ENCODE results near the gene DHRSX.
"Not testable (repeated sequence)": the region's sequence is repeated elsewhere in the genome, so short reads cannot be mapped to it uniquely, and the experiment has no call there.

The DHRSX gene

DNA sequence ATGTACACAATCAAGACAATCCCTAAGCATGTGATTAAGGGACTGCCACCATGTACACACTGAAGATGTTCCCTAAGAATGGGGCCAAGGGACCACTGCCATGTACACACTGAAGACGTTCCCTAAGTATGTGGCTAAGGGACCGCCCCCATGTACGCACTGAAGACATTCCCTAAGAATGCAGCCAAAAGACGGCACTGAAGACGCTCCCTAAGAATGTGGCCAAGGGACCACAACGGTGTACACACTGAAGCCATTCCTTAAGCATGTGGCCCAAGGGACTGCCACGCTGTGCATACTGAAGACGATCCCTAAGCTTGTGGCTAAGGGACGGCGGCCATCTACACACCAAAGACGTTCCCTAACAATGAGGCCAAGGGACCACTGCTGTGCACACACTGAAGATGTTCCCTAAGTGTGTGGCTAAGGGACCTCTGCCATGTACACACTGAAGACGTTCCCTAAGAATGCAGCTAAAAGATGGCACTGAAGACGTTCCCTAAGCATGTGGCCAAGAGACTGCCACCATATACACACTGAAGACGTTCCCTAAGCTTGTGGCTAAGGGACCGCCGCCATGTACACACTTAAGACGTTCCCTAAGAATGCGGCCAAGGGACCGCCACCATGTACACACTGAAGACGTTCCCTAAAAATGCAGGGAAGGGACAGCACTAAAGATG, 26.4 kb downstream of the DHRSX start:
- no peak for DNase-seq

DNA sequence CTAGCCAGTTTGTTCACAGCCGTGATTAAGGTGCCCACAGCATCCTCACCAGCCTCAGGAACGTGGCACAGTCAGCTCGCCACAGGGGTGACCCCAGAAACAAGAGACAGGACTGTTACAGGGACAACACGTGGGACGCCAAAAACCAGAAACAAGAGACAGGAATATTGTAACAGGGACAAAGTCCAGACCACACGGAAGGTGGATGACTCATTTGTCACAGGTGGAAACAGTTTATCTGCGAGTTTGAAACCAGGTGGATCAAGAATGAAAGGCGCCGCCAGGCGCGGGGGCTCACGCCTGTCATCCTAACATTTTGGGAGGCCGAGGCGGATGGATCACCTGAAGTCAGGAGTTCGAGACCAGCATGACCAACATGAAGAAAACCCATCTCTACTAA, 27.7 kb downstream of the DHRSX start:
- not testable (repeated sequence) for DNase-seq

DNA sequence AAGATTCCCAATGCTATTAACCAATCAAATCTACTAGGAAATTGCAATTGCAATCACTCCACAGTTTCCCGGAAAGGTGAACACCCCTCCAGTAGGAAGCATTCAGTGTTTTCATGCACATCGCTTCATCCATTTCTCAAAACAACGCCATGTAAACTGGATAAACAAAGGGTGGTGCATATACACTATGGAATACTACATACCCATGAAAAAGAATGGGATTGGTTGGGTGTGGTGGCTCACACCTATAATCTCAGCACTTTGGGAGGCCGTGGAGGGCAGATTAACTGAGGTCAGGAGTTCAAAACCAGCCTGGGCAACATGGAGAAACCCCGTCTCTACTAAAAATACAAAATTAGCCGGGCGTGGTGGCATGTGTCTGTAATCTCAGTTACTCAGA, 29.1 kb downstream of the DHRSX start:
- DNase-seq = no peak

DNA sequence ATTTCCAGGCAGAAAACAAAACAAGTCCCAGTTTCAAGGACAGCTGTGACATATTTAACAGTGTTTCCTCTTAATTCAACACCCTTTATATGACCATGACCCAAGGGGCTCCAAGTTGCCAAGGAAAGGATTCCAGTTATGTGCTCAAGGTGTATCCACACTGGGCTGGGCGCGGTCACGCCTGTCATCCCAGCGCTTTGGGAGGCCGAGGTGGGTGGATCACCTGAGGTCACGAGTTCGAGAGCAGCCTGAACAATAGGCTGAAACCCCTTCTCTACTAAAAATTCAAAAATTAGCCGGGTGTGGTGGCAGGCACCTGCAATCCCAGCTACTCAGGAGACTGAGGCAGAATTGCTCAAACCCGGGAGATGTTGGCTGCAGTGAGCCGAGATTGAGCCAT, 29.6 kb downstream of the DHRSX start:
- DNase-seq = not testable (repeated sequence)

DNA sequence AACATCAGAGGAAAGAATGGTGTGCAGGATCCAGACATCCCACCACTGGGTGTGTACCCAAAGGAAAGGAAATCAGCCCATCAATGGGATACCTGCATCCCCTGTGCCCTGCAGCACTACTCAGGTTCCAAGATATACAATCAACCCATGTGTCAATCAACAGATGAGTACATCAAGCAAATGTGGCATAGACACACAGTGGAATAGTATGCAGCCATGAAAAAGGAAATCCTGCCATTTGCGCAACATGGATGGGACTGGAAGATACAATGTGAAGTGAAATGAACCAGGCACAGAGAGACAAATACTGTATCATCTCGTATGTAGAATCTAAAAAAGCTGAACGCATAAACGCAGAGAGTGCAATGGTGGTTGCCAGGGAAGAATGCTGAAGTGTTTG, 30.9 kb downstream of the DHRSX start:
- not testable (repeated sequence) for DNase-seq

DNA sequence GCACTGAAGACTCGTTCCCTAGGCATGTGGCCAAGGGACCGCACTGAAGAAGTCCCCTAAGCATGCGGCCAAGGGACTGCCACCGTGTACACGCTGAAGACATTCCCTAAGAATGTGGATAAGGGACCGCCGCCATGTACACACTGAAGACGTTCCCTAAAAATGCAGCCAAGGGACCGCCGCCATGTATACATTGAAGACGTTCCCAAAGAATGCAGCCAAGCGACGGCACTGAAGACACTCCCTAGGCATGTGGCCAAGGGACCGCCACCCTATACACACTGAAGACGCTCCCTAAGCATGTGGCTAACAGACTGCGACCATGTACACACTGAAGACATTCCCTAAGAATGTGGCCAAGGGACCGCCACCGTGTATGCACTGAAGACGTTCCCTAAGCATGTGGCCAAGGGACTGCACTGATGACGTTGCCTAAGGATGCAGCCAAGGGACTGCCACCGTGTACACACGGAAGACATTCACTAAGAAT, 31.5 kb downstream of the DHRSX start:
- DNase-seq = no peak

DNA sequence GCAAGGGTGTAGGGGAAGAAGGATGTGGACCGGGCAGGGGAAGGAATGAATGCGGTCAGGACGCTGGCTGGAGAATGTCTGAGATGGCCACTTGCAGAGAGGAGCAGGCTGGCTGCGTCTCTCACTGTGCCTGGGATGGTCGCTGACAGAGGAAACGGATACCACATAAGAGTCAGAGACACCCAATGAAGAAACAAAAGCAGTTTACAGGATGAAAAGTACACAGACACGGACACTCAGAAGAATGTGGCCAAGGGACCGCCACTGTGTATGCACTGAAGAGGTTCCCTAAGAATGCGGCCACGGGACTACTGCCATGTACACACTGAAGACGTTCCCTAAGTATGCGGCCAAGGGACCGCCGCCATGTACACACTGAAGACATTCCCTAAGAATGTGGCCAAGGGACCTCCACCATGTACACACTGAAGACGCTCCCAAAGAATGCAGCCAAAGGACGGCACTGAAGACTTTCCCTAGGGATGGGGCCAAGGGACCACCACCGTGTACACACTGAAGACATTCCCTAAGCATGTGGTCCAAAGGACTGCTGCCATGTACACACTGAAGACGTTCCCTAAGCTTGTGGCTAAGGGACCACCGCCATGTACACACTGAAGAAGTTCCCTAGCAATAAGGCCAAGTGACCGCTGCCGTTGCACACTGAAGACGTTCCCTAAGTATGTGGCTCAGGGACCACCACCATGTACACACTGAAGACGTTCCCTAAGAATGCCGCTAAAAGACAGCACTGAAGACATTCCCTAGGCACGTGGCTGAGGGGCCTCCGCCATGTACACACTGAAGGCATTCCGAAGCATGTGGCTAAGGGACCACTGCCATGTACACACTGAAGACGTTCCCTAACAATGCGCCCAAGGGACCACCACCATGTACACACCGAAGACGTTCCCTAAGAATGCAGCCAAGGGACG, 32.2 kb downstream of the DHRSX start:
- no peak for DNase-seq

DNA sequence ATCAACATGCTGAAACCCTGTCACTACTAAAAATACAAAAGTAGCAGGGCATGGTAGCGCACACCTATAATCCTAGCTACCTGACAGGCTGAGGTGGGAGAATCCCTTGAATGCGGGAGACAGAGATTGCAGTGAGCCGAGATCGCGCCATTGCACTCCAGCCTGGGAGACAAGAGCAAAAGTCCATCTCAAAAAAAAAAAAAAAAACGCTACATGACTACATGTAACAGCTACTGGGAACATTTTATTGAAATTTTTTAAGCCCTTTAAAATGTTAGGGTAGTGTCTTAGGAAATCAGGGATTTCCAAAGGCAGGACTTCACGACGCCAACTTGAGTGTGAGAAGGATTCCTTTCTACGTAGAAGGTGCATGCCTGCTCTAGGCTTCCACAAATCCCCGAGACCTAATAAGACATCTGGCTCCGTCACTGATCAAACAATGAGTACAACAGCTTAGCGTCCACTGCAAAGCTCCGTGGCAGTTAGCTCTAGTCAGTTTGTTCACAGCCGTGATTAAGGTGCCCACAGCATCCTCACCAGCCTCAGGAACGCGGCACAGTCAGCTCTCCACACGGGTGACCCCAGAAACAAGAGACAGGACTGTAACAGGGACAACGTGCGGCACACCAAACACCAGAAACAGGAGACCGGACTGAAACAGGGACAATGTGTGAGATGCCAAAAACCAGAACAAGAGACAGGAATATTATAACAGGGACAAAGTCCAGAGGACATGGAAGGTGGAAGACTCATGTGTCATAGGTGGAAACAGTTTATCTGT, 33.7 kb downstream of the DHRSX start:
- DNase-seq = no peak

DNA sequence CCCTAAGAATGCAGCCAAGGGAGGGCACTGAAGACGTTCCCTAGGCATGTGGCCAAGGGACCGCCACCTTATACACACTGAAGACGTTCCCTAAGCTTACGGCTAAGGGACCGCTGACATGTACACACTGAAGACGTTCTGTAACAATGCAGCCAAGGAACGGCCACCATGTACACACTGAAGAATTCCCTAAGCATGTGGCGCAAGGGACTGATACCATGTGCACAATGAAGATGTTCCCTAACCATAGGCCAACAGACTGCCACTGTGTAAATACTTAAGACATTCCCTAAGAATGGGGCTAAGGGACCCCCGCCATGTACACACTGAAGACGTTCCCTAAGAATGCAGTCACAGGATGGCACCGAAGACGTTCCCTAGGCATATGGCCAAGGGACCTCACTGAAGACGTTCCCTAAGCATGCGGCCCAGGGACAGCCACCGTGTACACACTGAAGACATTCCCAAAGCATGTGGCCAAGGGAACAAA, 36.1 kb downstream of the DHRSX start:
- DNase-seq = no peak

DNA sequence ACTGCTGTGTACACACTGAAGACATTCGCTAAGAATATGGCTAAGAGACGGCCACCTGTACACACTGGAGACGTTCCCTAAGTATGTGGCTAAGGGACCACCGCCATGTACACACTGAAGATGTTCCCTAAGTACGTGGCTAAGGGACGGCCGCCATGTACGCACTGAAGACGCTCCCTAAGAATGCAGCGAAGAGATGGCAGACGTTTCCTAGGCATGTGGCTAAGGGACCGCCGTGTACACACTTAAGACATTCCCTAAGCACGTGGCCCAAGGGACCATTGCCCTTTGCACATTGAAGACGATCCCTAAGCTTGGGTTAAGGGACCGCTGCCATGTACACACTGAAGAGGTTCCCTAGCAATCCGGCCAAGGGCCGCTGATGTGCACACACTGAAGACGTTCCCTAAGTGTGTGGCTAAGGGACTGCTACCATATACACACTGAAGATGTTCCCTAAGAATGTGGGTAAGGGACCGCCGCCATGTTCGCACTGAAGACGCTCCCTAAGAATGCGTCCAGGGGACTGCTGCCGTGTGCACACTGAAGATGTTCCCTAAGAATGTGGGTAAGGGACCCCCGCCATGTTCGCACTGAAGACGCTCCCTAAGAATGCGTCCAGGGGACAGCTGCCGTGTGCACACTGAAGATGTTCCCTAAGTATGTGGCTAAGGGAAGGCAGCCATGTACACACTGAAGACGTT, 36.7 kb downstream of the DHRSX start:
- no peak for DNase-seq

DNA sequence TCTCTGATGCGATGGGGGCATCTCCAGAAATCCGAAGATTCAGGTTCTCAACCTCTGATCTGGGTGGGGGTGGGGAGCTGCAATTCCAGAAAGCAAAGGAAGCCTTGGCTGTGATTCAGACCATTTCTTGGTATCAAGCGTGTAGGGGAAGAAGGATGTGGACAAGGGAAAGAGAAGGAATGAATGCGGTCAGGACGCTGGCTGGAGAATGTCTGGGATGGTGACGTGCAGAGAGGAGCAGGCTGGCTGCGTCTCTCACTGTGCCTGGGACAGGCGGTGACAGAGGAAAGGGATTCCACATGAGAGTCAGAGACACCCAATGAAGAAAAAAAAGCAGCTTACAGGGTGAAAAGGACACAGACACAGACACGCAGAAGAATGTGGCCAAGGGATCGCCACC, 37.3 kb downstream of the DHRSX start:
- DNase-seq = not testable (repeated sequence)

DNA sequence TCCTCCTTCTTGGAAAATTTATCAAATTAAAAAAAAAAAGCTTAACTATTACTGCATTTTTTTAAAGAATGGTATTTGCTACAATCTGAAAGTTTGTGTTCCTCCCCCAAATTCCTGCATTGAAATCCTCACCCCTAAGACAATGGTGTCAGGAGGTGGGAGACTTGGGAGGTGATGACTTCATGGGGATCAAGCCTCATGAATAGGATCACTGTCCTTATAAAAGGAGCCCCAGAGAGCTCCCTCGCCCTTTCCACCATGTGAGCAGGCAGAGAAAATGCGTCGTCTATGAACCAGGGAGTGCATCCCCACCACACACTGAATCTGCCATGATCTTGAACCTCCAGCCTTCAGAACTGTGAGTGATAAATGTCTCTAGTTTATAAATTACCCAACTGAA, 38.0 kb downstream of the DHRSX start:
- DNase-seq = no peak

DNA sequence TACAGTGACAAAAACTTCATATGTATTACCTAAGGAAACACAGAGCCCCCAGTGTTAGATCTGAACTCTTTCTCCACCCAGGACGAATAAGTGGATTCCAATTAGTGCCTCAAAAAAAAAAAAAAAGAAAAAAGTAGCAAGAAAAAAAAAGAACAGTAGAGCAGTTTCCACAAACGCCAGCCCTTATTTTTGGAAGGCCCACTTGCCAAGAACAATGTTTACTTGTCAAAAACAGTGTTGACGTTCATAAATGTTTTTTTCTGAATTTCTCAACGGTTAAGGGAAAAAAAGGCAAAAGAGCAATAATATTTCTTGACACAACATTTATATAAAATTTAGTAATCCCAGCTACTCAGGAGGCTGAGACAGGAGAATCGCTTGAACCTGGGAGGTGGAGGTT, 38.7 kb downstream of the DHRSX start:
- DNase-seq = no peak

DNA sequence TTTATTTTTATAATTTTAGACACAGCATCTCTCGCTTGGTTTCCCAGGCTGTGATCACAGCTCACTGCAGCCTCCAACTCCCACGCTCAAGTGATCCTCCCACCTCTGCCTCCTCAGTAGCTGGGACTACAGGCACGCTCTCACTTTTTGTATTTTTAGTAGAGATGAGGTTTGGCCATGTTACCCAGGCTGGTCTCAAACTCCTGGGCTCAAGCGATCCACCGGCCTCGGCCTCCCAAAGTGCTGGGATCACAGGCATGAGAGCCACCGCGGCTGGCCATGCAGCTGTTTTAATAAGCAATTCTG, 39.1 kb downstream of the DHRSX start:
- no peak for DNase-seq

DNA sequence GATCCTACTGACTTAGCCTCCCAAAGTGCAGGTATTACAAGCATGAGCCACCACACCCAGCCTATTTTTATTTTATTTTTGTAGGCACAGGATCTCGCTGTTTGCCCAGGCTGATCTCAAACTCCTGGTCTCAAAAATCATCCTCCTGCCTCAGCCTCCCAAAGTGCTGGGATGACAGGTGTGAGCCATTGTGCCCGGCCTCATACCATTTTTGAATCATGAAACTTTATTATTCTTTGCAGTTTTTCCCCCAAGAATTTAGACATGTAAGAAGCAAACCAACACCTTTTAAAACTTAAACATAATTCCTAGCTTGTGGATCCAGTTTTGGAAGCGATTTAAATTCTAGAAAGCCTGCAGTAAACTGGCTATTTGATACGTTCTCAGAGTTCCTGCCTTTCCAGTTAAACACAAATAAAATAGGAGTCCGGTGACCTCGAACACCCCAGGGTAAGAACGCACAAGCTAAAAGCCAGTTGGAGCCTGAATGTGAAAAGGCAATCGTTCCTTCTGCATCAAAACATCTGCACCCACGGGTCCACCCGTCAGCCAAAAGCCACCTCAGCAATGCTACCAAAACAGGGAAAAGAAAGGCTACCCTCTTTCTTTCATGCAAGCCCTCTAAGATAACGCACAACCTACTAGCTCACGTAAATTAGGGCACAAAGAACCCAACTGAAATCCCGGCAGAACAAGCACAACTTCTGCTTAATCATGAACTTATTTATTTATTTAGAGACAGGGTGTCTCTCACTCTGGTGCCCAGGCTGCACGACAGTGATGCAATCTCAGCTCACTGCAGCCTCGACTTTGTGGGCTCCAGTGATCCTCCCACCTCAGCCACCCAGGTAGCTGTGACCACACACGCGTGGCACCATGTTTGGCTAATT, 39.7 kb downstream of the DHRSX start:
- not testable (repeated sequence) for DNase-seq

DNA sequence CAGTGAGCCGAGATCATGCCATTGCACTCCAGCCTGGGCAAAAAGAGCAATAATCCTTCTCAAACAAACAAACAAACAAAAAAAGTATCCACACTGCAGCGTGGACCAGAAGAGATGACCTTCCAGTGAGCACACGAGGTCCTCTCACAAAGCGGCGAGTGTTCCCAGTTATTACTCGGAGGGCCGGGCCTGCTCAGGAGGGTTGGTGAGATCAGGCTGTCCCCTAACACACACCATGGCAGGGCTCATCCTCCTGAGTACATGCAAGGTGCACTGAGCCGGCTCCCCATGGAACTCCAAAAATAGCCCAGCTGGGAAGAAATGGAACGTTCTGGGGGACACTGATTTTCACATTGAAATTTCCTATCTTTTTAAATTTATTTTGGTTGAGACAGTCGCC, 40.7 kb downstream of the DHRSX start:
- DNase-seq = not testable (repeated sequence)

DNA sequence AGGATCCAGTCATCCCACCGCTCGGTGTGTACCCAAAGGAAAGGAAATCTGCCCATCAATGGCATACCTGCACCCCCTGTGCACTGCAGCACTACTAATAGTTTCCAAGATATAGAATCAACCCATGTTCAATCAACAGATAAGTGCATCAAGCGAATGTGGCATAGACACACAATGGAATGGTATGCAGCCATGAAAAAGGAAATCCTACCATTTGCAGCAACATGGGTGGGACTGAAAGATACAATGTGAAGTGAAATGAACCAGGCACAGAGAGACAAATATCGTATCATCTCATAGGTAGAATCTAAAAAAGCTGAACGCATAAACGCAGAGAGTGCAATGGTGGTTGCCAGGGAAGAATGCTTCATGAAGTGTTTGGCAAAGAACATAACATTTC, 42.5 kb downstream of the DHRSX start:
- no peak for DNase-seq

DNA sequence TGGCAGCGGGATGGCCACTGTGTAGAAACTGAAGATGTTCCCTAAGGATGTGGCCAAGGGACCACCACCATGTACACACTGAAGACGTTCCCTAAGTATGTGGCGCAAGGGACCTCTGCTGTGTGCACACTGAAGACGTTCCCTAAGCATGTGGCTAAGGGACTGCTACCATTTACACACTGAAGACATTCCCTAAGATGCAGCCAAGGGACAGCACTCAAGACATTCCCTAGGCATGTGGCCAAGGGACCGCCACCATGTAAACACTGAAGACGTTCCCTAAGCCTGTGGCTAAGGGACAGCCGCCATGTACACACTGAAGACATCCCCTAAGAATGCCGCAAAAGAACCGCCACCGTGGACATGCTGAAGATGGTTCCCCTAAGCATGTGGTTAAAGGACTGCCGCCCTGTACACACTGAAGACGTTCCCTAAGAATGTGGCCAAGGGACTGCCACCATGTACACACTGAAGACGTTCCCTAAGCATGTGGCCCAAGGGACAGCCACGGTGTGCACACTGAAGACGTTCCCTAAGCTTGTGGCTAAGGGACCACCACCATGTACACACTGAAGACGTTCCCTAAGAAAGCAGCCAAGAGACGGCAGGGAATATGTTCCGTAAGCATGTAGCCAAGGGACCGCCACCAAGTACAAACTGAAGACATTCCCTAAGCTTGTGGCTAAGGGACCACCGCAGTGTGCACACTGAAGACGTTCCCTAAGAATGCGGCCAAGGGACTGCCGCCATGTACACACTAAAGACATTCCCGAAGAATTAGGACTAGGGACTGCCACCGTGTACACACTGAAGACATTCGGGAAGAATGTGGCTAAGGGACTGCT, 43.3 kb downstream of the DHRSX start:
- no peak for DNase-seq

DNA sequence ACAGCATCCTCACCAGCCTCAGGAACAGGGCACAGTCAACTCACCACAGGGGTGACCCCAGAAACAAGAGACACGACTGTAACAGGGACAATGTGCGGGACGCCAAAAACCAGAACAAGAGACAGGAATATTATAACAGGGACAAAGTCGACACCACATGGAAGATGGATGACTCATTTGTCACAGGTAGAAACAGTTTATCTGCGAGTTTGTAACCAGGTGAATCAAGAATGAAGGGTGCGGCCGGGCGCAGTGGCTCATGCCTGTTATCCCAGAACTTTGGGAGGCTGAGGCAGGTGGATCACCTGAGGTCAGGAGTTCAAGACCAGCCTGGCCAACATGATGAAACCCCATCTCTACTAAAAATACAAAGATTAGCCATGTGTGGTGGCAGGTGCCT, 44.7 kb downstream of the DHRSX start:
- not testable (repeated sequence) for DNase-seq

DNA sequence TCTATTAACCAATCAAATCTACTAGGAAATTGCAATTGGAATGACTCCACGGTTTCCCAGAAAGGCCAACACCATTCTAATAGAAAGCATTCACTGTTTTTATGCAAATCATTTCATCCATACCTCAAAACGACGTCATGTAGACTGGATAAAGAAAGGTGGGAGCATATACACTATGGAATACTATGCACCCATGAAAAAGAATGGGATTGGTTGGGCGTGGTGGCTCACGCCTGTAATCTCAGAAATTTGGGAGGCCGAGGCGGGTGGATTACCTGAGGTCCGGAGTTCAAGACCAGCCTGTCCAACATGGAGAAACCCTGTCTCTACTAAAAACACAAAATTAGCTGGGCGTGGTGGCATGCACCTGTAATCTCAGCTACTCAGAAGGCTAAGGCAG, 46.2 kb downstream of the DHRSX start:
- DNase-seq = not testable (repeated sequence)

DNA sequence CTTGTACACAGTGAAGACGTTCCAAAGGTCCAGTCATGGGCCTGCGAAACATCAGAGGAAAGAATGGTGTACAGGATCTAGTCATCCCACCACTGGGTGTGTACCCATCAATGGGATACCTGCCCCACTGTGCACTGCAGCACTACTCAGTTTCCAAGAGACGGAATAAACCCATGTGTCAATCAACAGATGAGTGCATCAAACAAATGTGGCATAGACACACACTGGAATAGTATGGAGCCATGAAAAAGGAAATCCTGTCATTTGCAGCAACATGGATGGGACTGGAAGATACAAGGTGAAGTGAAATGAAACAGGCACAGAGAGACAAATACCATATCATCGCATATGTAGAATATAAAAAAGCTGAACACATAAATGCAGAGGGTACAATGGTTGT, 48.0 kb downstream of the DHRSX start:
- DNase-seq = no peak
